Parathyroid adenoma (tissue), 2 donors: ENCODE results near the gene GSDME.

Experiments
- H2AFZ ChIP-seq: fragments of 300-600 bp; sonication (generic); one replicate; pipeline ENCODE4 v1.7.0; 2017; ENCODE audit warnings: antibody characterized with exemption, mild to moderate bottlenecking
- H3K27ac ChIP-seq: fragments of 300-600 bp; sonication (generic); one replicate; pipeline ENCODE4 v1.7.0; 2017
- H3K27me3 ChIP-seq: fragments of 300-600 bp; sonication (generic); one replicate; pipeline ENCODE4 v1.7.0; 2017; ENCODE audit warnings: low read length; ENCODE audit not compliant: control insufficient read depth, insufficient read depth
- H3K36me3 ChIP-seq: fragments of 300-600 bp; sonication (generic); one replicate; pipeline ENCODE4 v1.7.0; 2017; ENCODE audit warnings: low read length; ENCODE audit not compliant: control insufficient read depth, insufficient read depth
- H3K4me1 ChIP-seq: fragments of 300-600 bp; sonication (generic); one replicate; pipeline ENCODE4 v1.7.0; 2017; ENCODE audit warnings: control low read depth
- H3K4me2 ChIP-seq: fragments of 300-600 bp; sonication (generic); one replicate; pipeline ENCODE4 v1.7.0; 2017; ENCODE audit warnings: low read length
- H3K4me3 ChIP-seq: fragments of 300-600 bp; sonication (generic); one replicate; pipeline ENCODE4 v1.7.0; 2017; ENCODE audit warnings: low read depth, low read length
- H3K79me2 ChIP-seq: fragments of 300-600 bp; sonication (generic); one replicate; pipeline ENCODE4 v1.7.0; 2017; ENCODE audit warnings: control low read depth
- H3K9ac ChIP-seq: fragments of 300-600 bp; sonication (generic); one replicate; pipeline ENCODE4 v1.7.0; 2017; ENCODE audit warnings: mild to moderate bottlenecking
- H3K9me3 ChIP-seq: fragments of 300-600 bp; sonication (generic); one replicate; pipeline ENCODE4 v1.7.0; 2017; ENCODE audit warnings: low read length; ENCODE audit not compliant: control insufficient read depth
- CTCF ChIP-seq: fragments of 300-600 bp; sonication (generic); IDR thresholded peaks from one replicate; pipeline ENCODE4 v1.7.0; 2017; ENCODE audit warnings: antibody characterized with exemption, mild to moderate bottlenecking
- donor health status: primary hyperparathyroidism.

The GSDME gene

GRCh38 chr7:24734306-24734705, 23.0 kb downstream of the GSDME start:
- Histone ChIP-seq H3K36me3 (no peaks in the 10 kb centered on the region), H3K79me2 (no peaks in the 10 kb centered on the region), H3K4me1 (no peaks in the 10 kb centered on the region), H2AFZ (no peak overlapping the region), H3K27ac (no peak overlapping the region), H3K4me2 (no peak overlapping the region), H3K9me3 (no peaks in the 10 kb centered on the region), H3K4me3 (no peak overlapping the region), H3K27me3 (no peaks in the 10 kb centered on the region), H3K9ac (no peak overlapping the region)
- TF ChIP-seq CTCF = no peak

- Histone ChIP-seq H3K9me3 (no peaks in the 10 kb centered on the region), H3K27ac (no peak overlapping the region), H3K79me2 (no peaks in the 10 kb centered on the region), H2AFZ (no peak overlapping the region), H3K9ac (no peak overlapping the region), H3K27me3 (no peaks in the 10 kb centered on the region), H3K36me3 (no peaks in the 10 kb centered on the region), H3K4me3 (no peak overlapping the region), H3K4me1 (no peaks in the 10 kb centered on the region), H3K4me2 (no peak overlapping the region)
- TF ChIP-seq CTCF = no peak
These were observed 23.7 kb downstream of the GSDME start for GRCh38 chr7:24733414-24734060.

GRCh38 chr7:24732646-24733413, 24.4 kb downstream of the GSDME start:
- Histone ChIP-seq H2AFZ (no peak overlapping the region), H3K4me1 (no peaks in the 10 kb centered on the region), H3K9ac (no peak overlapping the region), H3K9me3 (no peaks in the 10 kb centered on the region), H3K79me2 (no peaks in the 10 kb centered on the region), H3K36me3 (no peaks in the 10 kb centered on the region), H3K4me2 (no peak overlapping the region), H3K27ac (no peak overlapping the region), H3K4me3 (no peak overlapping the region), H3K27me3 (no peaks in the 10 kb centered on the region)
- TF ChIP-seq CTCF = no peak

- no peak overlapping the region for H3K9ac ChIP-seq
- no peaks in the 10 kb centered on the region for H3K79me2 ChIP-seq
- no peak for TF ChIP-seq CTCF
- no peaks in the 10 kb centered on the region for H3K27me3 ChIP-seq
- H3K27ac ChIP-seq = no peak overlapping the region
- no peaks in the 10 kb centered on the region for H3K36me3 ChIP-seq
- no peaks in the 10 kb centered on the region for H3K4me1 ChIP-seq
- H3K9me3 ChIP-seq = no peaks in the 10 kb centered on the region
- no peak overlapping the region for H3K4me2 ChIP-seq
- no peak overlapping the region for H2AFZ ChIP-seq
- H3K4me3 ChIP-seq = no peak overlapping the region
These were observed 26.0 kb downstream of the GSDME start for GRCh38 chr7:24731313-24731712.

- no peak overlapping the region for H3K27ac ChIP-seq
- no peaks in the 10 kb centered on the region for H3K79me2 ChIP-seq
- no peaks in the 10 kb centered on the region for H3K36me3 ChIP-seq
- no peak overlapping the region for H3K9ac ChIP-seq
- no peak overlapping the region for H3K4me2 ChIP-seq
- no peaks in the 10 kb centered on the region for H3K9me3 ChIP-seq
- no peak overlapping the region for H3K4me3 ChIP-seq
- TF ChIP-seq CTCF = no peak
- H3K4me1 ChIP-seq = no peaks in the 10 kb centered on the region
- H3K27me3 ChIP-seq = no peaks in the 10 kb centered on the region
- no peak overlapping the region for H2AFZ ChIP-seq
These were observed 27.3 kb downstream of the GSDME start for GRCh38 chr7:24730018-24730369.
